CD4-positive, alpha-beta T cell (primary cell): ENCODE results near the gene KIF4A. TPM values are rescaled to one million over a fixed set of nuclear protein-coding genes. Genes with fewer than 3 reads are reported as not detected.

Source experiments
- ATAC-seq: fragments of 200-7000 bp; cut with Tn5 transposase; one replicate; pipeline ENCODE4 v1.10.0; 2022; ENCODE audit warnings: mild to moderate bottlenecking; ENCODE audit not compliant: poor library complexity
- CTCF ChIA-PET: fragments of 350-600 bp; sonication (Branson Sonifier 250); formaldehyde crosslinking; loops from one replicate; lab custom pipeline; 2021; ENCODE audit warnings: antibody characterized with exemption, inconsistent platforms; lab: Charles Lee
- POLR2A ChIA-PET: fragments of 350-600 bp; sonication (Branson Sonifier 250); formaldehyde crosslinking; loops from one replicate; lab custom pipeline; 2021; ENCODE audit warnings: antibody characterized with exemption, inconsistent platforms; lab: Charles Lee
- DNase-seq, 14 experiments: peaks; one replicate each; pipeline ENCODE4 v3.0.0-alpha.2; 2013 to 2020; ENCODE audit warnings: mixed read lengths in 2 of 14
- H3K27ac ChIP-seq, 2 donors: one replicate each; pipeline versions ENCODE4 v1.5.1 to v1.7.0; 2013; ENCODE audit warnings: low read length in 2 of 2, low read depth in 1 of 2, mild to moderate bottlenecking in 1 of 2
- H3K27me3 ChIP-seq, 2 experiments: 1 replicate in 1 of 2; 2 replicates in 1 of 2; pipeline versions ENCODE4 v1.6.1 to v1.7.0; 2013; ENCODE audit warnings: low read length in 2 of 2, control low read depth in 1 of 2, mild to moderate bottlenecking in 1 of 2, moderate library complexity in 1 of 2; ENCODE audit not compliant: insufficient read depth in 2 of 2, control insufficient read depth in 1 of 2
- H3K36me3 ChIP-seq: one replicate; pipeline ENCODE4 v1.6.1; 2013; ENCODE audit warnings: low read length, control low read depth; ENCODE audit not compliant: insufficient read depth
- H3K4me1 ChIP-seq: one replicate; pipeline ENCODE4 v1.6.1; 2013; ENCODE audit warnings: low read length, control low read depth; ENCODE audit not compliant: insufficient read depth
- H3K4me3 ChIP-seq: one replicate; pipeline ENCODE4 v1.5.1; 2013; ENCODE audit warnings: mild to moderate bottlenecking, low read length, moderate library complexity
- H3K9me3 ChIP-seq, 2 experiments: 1 replicate in 1 of 2; 2 replicates in 1 of 2; pipeline versions ENCODE4 v1.6.1 to v1.7.0; 2013; ENCODE audit warnings: low read length in 2 of 2, mild to moderate bottlenecking in 2 of 2, control low read depth in 1 of 2, moderate library complexity in 1 of 2; ENCODE audit not compliant: control insufficient read depth in 1 of 2, insufficient read depth in 1 of 2
- H3K27ac Mint-ChIP-seq: one replicate; pipeline ENCODE4 v1.8.0; 2020; ENCODE audit warnings: mixed read lengths
- H3K27me3 Mint-ChIP-seq: one replicate; pipeline ENCODE4 v1.8.0; 2021; ENCODE audit warnings: mixed read lengths
- H3K36me3 Mint-ChIP-seq: one replicate; pipeline ENCODE4 v1.8.0; 2021; ENCODE audit warnings: low read depth, mixed read lengths
- H3K4me1 Mint-ChIP-seq: one replicate; pipeline ENCODE4 v1.8.0; 2021; ENCODE audit warnings: low read depth, mixed read lengths
- H3K4me3 Mint-ChIP-seq: one replicate; pipeline ENCODE4 v1.8.0; 2020; ENCODE audit warnings: mild to moderate bottlenecking, mixed read lengths
- H3K9me3 Mint-ChIP-seq: one replicate; pipeline ENCODE4 v1.8.0; 2020; ENCODE audit warnings: mixed read lengths
- CTCF ChIP-seq: fragments of 200-600 bp; IDR thresholded peaks from one replicate; pipeline ENCODE4 v1.8.0; 2022; ENCODE audit warnings: antibody characterized with exemption, mild to moderate bottlenecking
- intact Hi-C, 2 experiments: fragments of 100-400 bp; cut with DNase I in 1 of 2; cut with micrococcal nuclease in 1 of 2; formaldehyde crosslinking; loops; one replicate each; pipeline versions ENCODE4 v1.15.1 to v1.9.0; 2023 to 2025; cut with DNase I, micrococcal nuclease
- total RNA-seq, 174 experiments: library from RNA in 2 of 174; stranded (reverse) in 2 of 174; gene quantifications; one replicate each; pipeline ENCODE4 v1.2.3 and lab custom pipeline; 2021 to 2026

KIF4A gene
- total RNA-seq, 2 experiments from 2014 or later = 0.06 to 0.19 TPM

- Mint-ChIP-seq H3K27ac (no peak overlapping the region), H3K9me3 (no peaks in the 10 kb centered on the region), H3K36me3 (no peaks in the 10 kb centered on the region), H3K27me3 (peaks cover 57% of the 10 kb centered on the region), H3K4me1 (peaks cover 8% of the 10 kb centered on the region), H3K4me3 (no peak overlapping the region)
- H3K27ac ChIP-seq = no peak overlapping the region
- intact Hi-C loops = loop anchor here (10.0 kb wide), 3 partner anchors 154 to 904 kb away; partner anchors contain the start of genes IGBP1 (in 1 of the 2), PDZD11 (in 1 of the 2) and RAB41 (in 1 of the 2)
- no peak for TF ChIP-seq CTCF
- POLR2A ChIA-PET = no interaction called here
- no peaks in the 10 kb centered on the region for H3K36me3 ChIP-seq
- peak in 1 of 14 experiments; percentile 25 for DNase-seq
- H3K4me1 ChIP-seq = peaks cover 18% of the 10 kb centered on the region
- no peaks in the 10 kb centered on the region for H3K9me3 ChIP-seq
- peaks cover 2 to 7% of the 10 kb centered on the region in 2 experiments for H3K27me3 ChIP-seq
- ATAC-seq = no peak
- no peak overlapping the region for H3K4me3 ChIP-seq
- CTCF ChIA-PET = no interaction called here
These were observed 149.1 kb downstream of the KIF4A start for GRCh38 chrX:70439016-70439415.

- H3K4me3 Mint-ChIP-seq = no peak overlapping the region
- ChIA-PET POLR2A (no interaction called here), CTCF (interaction anchor here (0.8 kb wide), 1 partner anchor 9 kb away, joined by 3 read pairs; no protein-coding TSS in a partner anchor)
- H3K4me3 ChIP-seq = no peak overlapping the region
- no peak overlapping the region for H3K27ac ChIP-seq
- H3K27ac Mint-ChIP-seq = no peak overlapping the region
- DNase-seq (no peak), ATAC-seq (no peak)
- TF ChIP-seq CTCF = no peak
- intact Hi-C loops = no loop called here
- H3K9me3 Mint-ChIP-seq = no peaks in the 10 kb centered on the region
- peaks cover 18% of the 10 kb centered on the region for H3K4me1 ChIP-seq
- H3K36me3 ChIP-seq = no peaks in the 10 kb centered on the region
- H3K27me3 ChIP-seq = peaks cover 11 to 12% of the 10 kb centered on the region in 2 experiments
- no peaks in the 10 kb centered on the region for H3K36me3 Mint-ChIP-seq
- no peaks in the 10 kb centered on the region for H3K4me1 Mint-ChIP-seq
- H3K27me3 Mint-ChIP-seq = peaks cover 74% of the 10 kb centered on the region
- no peaks in the 10 kb centered on the region for H3K9me3 ChIP-seq
These were observed 152.3 kb downstream of the KIF4A start for GRCh38 chrX:70442224-70442623.

GRCh38 chrX:70444326-70444945 lies 154.5 kb downstream of the KIF4A start, which contains the start of gene DLG3:
Gene DLG3 (plus strand): TSS chrX:70444835. CDS start chrX:70445202, 367 bp downstream.
- peak; percentile 32 for ATAC-seq
- H3K9me3 ChIP-seq = no peaks in the 10 kb centered on the region
- peak in 4 of 14 experiments; percentile 30 to 40 (median 36) for DNase-seq
- POLR2A ChIA-PET = interaction anchor here (1.1 kb wide), 1 partner anchor 11 kb away, joined by 4 read pairs; no protein-coding TSS in a partner anchor
- H3K27ac ChIP-seq = no peak within 1 kb of the TSS
- Mint-ChIP-seq H3K4me1 (no peaks in the 10 kb centered on the region), H3K27ac (no peak within 1 kb of the TSS), H3K9me3 (no peaks in the 10 kb centered on the region), H3K27me3 (peaks cover 57% of the 10 kb centered on the region), H3K36me3 (no peaks in the 10 kb centered on the region), H3K4me3 (peak within 1 kb of the TSS; percentile 68)
- H3K27me3 ChIP-seq = peaks cover 11 to 12% of the 10 kb centered on the region in 2 experiments
- no peak for TF ChIP-seq CTCF
- CTCF ChIA-PET = no interaction called here
- peaks cover 11% of the 10 kb centered on the region for H3K4me1 ChIP-seq
- intact Hi-C loops = no loop called here
- H3K4me3 ChIP-seq = peak within 1 kb of the TSS; percentile 34
- H3K36me3 ChIP-seq = no peaks in the 10 kb centered on the region
